Esophagus squamous epithelium (tissue), 4 donors: ENCODE data around the gene FIGNL2.

Source experiments
- CTCF ChIP-seq, 6 experiments: fragments of 450-650 bp in 4 of 6; fragments of 200-600 bp in 2 of 6; sonication (generic) in 2 of 6; IDR thresholded peaks; one replicate each; pipeline ENCODE4 v1.5.1; 2016 to 2019; ENCODE audit warnings: antibody characterized with exemption in 6 of 6, mild to moderate bottlenecking in 4 of 6, moderate library complexity in 4 of 6
- POLR2A ChIP-seq, 4 donors: fragments of 450-650 bp; IDR thresholded peaks; one replicate each; pipeline ENCODE4 v1.6.1; 2017; ENCODE audit warnings: antibody characterized with exemption in 4 of 4, mild to moderate bottlenecking in 4 of 4, moderate library complexity in 3 of 4

GRCh38 chr12:51852404-51853137 lies 4.1 kb upstream of the FIGNL2 start:
- TF ChIP-seq CTCF (IDR thresholded peaks at IDR 0.05) (no peak), POLR2A (IDR thresholded peaks at IDR 0.05) (no peak)
